ENCODE results near the gene SAMD1. TPM values are rescaled to one million over a fixed set of nuclear protein-coding genes. Genes with fewer than 3 reads are reported as not detected.

Gene SAMD1
- total and polyA plus RNA-seq, 9 of the 15 experiments (the other 6 are each of a cell fraction or from before 2014, with no cell fraction given) = 2.9 to 96.0 (median 43.5) TPM

DNA sequence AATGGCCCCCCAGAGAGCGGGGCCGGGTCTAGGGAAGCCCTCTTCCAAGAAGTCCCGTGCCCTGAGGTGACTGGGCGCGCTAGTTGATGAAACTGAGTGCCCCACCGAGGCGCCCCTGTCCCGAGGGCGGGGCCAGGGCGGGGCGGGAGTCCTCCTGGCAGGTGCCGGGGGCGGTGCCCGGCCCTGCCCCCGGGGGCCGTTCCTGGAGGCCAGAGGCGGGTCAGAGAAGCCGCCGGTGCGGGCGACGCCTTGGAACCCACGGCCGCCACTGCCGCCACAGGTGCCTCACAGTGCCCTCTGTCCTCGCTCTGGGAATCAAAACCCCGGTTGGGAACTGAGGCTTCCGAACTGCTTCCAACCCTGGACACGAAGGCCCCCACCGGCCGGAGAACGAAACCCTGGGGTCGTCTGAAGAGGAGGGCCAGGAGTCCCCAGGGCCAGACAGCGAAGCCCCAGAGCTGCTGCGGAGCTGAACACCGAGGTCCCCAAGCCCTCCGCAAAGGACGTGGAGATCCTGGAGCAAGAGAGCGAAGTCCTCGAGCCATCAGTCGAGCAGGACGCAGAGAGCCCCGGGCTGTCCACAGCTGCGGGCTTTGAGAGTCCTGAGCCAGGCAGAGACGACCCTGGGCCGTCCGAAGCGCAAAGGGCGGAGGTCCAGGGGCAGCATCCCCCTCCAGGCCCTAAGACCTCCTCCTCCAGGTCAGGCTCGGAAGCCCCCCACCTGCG is 17.9 kb downstream of the SAMD1 start, which contains the start of gene MISP3 (continued):
- TF ChIP-seq, protein P1, sequence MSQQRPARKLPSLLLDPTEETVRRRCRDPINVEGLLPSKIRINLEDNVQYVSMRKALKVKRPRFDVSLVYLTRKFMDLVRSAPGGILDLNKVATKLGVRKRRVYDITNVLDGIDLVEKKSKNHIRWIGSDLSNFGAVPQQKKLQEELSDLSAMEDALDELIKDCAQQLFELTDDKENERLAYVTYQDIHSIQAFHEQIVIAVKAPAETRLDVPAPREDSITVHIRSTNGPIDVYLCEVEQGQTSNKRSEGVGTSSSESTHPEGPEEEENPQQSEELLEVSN (IDR thresholded peaks at IDR 0.05; ENCODE audit: borderline replicate concordance in 1 of 2, extremely low read depth in 1 of 2, insufficient read depth in 1 of 2, insufficient read length in 1 of 2, low read depth in 1 of 2, low read length in 1 of 2, poor library complexity in 1 of 2, severe bottlenecking in 1 of 2) = peak in 1 of 2 experiments; percentile 7
- TF ChIP-seq, protein P2, sequence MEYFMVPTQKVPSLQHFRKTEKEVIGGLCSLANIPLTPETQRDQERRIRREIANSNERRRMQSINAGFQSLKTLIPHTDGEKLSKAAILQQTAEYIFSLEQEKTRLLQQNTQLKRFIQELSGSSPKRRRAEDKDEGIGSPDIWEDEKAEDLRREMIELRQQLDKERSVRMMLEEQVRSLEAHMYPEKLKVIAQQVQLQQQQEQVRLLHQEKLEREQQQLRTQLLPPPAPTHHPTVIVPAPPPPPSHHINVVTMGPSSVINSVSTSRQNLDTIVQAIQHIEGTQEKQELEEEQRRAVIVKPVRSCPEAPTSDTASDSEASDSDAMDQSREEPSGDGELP (CRISPR knock-in tag; IDR thresholded peaks at IDR 0.05; ENCODE audit: borderline replicate concordance) = peak; percentile 22; the same call in 1 of the 2 replicates
- TF ChIP-seq, protein P3, sequence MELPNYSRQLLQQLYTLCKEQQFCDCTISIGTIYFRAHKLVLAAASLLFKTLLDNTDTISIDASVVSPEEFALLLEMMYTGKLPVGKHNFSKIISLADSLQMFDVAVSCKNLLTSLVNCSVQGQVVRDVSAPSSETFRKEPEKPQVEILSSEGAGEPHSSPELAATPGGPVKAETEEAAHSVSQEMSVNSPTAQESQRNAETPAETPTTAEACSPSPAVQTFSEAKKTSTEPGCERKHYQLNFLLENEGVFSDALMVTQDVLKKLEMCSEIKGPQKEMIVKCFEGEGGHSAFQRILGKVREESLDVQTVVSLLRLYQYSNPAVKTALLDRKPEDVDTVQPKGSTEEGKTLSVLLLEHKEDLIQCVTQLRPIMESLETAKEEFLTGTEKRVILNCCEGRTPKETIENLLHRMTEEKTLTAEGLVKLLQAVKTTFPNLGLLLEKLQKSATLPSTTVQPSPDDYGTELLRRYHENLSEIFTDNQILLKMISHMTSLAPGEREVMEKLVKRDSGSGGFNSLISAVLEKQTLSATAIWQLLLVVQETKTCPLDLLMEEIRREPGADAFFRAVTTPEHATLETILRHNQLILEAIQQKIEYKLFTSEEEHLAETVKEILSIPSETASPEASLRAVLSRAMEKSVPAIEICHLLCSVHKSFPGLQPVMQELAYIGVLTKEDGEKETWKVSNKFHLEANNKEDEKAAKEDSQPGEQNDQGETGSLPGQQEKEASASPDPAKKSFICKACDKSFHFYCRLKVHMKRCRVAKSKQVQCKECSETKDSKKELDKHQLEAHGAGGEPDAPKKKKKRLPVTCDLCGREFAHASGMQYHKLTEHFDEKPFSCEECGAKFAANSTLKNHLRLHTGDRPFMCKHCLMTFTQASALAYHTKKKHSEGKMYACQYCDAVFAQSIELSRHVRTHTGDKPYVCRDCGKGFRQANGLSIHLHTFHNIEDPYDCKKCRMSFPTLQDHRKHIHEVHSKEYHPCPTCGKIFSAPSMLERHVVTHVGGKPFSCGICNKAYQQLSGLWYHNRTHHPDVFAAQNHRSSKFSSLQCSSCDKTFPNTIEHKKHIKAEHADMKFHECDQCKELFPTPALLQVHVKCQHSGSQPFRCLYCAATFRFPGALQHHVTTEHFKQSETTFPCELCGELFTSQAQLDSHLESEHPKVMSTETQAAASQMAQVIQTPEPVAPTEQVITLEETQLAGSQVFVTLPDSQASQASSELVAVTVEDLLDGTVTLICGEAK (IDR thresholded peaks at IDR 0.05) = peak; percentile 55
- TF ChIP-seq, protein P3 (CRISPR knock-in tag; IDR thresholded peaks at IDR 0.05) = no peak
- TF ChIP-seq PCBP1 (IDR thresholded peaks at IDR 0.05; ENCODE audit: low read depth, low read length, poor library complexity, severe bottlenecking) = peak; percentile 1
- TF ChIP-seq, protein P4, sequence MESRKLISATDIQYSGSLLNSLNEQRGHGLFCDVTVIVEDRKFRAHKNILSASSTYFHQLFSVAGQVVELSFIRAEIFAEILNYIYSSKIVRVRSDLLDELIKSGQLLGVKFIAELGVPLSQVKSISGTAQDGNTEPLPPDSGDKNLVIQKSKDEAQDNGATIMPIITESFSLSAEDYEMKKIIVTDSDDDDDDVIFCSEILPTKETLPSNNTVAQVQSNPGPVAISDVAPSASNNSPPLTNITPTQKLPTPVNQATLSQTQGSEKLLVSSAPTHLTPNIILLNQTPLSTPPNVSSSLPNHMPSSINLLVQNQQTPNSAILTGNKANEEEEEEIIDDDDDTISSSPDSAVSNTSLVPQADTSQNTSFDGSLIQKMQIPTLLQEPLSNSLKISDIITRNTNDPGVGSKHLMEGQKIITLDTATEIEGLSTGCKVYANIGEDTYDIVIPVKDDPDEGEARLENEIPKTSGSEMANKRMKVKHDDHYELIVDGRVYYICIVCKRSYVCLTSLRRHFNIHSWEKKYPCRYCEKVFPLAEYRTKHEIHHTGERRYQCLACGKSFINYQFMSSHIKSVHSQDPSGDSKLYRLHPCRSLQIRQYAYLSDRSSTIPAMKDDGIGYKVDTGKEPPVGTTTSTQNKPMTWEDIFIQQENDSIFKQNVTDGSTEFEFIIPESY (CRISPR knock-in tag; IDR thresholded peaks at IDR 0.05) = peak; percentile 40; the same call in 1 of the 2 replicates
